Activated CD8-positive, alpha-beta memory T cell treated with anti-CD3 and anti-CD28 coated beads for 36 hours (primary cell): ENCODE results near the gene EMB. TPM values are rescaled to one million over a fixed set of nuclear protein-coding genes. Genes with fewer than 3 reads are reported as not detected.
"Not testable (repeated sequence)": the region's sequence is repeated elsewhere in the genome, so short reads cannot be mapped to it uniquely, and the experiment has no call there.

ENCODE experiments used
- CTCF ChIA-PET: fragments of 350-600 bp; sonication (Branson Sonifier 250); formaldehyde crosslinking; loops from one replicate; lab custom pipeline; 2021; ENCODE audit warnings: antibody characterized with exemption; lab: Charles Lee
- POLR2A ChIA-PET: fragments of 350-600 bp; sonication (Branson Sonifier 250); formaldehyde crosslinking; loops from one replicate; lab custom pipeline; 2021; ENCODE audit warnings: antibody characterized with exemption; lab: Charles Lee
- total RNA-seq, 2 experiments: library from RNA; stranded (reverse); gene quantifications; one replicate each; pipeline ENCODE4 v1.2.3, GENCODE V29; 2021

EMB gene
- total RNA-seq, 2 experiments from 2014 or later: 100 to 107 TPM

DNA sequence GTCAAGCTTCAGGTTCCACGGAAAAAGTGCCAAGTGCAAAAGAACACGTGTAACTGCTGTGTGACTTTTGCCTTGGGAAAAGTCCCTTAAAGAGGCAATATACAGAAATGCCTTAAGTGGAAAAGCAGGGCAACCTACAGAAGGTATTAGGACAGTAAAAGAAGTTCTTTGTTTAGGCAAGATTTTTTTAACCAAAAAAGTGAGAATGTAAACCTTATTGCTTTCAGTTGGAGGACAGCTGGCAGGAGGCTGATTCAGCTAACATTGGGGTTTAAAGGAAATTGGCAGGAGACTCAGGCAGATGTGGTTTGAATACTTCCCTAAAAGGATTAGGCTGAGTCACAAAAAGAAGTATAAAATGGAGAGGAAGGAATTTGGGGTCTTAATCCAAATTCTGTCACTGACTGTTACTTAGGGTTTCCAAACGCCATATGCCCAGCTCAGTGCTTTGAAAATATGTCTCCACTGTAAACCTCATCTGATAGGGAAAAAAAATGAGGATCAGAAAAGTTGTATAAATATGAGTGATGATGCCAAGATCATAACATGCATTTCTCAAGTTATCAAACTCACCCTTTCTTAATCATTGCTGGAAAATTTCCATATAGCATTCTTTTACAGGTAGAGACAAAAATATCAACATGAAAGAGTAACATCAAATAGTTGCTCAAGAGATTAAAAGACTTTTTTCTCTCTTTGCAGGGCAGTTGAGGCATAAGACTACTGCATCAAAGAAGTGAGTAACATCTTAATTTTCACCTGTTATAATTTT lies 9.8 kb downstream of the EMB start:
- POLR2A ChIA-PET: not testable (repeated sequence)
- CTCF ChIA-PET: interaction anchor here (1.0 kb wide), 1 partner anchor 9 kb away, joined by 7 read pairs; no protein-coding TSS in a partner anchor

DNA sequence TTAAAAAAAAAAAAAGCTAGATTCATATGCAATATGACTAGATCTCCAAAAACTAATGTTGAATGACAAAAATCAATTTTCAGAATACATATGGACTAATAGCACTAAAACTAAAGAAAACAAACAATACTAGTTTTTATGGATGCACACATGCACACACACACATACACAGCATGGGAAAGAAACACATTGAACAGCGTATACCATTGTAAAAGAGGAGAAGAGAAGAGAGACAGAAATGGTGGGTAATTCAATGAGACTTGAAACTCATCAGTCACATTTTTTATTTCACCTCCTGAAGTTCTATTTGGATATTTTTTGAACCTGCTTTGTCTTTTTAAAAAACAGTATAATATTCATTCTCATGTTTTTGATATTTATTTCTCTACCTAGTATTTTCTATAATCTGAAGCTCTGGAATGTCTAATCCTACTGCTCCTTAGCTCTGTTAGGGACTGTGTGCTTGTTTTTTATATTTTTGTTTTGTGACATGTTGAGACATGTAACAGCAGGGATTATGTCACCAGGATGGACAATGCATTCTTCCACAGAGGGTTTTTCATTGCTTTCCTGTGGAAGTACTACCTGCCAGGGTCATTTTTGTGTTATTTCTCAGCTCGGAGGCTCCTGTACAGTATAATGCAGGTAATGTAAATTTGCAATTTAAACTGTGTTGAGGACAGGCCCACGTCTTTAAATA lies 17.8 kb downstream of the EMB start:
- POLR2A ChIA-PET: not testable (repeated sequence)

GRCh38 chr5:50421184-50421950 lies 19.7 kb downstream of the EMB start:
- CTCF ChIA-PET, POLR2A ChIA-PET: not testable (repeated sequence)

More for the DNA sequence above, 17.8 kb downstream of the EMB start:
- CTCF ChIA-PET: not testable (repeated sequence)

- ChIA-PET POLR2A (no interaction called here), CTCF (no interaction called here)
Observed at GRCh38 chr5:50420343-50420935, 20.6 kb downstream of the EMB start.

DNA sequence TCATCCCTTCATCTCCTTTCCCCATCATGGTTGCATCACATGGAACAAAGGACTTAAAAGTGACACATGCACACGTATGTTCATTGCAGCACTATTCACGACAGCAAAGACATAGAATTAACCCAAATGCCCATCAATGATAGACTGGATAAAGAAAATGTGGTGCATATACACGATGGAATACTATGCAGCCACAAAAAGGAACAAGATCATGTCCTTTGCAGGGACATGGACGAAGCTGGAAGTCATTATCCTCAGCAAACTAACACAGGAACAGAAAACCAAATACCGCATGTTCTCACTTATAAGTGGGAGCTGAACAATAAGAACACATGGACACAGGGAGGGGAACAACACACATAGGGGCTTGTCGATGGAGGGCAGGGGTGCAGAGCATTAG lies 21.4 kb downstream of the EMB start:
- POLR2A ChIA-PET, CTCF ChIA-PET: not testable (repeated sequence)

GRCh38 chr5:50416637-50417036 lies 24.5 kb downstream of the EMB start:
- POLR2A ChIA-PET, CTCF ChIA-PET: not testable (repeated sequence)

DNA sequence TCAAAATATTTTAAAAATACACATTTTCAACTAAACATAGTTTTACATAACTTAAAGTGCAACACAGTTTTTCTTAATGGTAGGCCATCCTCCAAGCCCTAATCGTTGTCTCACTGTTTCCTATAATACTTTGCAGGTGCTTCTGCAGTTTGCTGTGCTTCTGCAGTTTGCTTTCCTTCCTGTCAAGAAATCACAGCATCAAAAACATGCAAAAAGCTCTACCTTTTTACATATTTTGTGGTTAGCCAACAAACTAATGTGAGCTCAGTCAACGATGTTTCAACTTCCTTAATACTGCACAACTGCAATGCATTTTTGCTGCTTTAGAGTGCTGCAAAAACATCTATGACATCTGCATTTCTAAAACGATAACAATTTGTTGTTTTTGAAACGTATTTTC lies 25.2 kb downstream of the EMB start:
- ChIA-PET POLR2A (no interaction called here), CTCF (no interaction called here)

DNA sequence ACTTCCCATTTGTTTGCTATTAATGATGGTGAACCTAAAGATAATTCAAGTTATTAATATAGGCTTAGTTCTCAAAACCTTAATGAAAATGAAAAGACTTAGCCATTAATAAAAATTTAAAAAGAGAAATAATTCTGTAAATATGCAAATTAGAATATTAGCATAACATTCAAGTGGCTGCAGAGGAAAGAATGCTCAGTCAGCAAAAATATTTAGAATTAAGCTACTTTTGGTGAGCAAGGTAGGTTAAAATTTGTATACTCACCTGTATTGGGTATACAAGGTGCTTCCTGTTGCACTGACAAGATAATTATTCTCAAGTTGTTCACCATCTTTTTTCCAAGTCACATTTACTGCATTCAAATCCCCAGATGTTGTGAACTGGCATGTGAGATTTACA lies 30.2 kb downstream of the EMB start:
- CTCF ChIA-PET: not testable (repeated sequence)

DNA sequence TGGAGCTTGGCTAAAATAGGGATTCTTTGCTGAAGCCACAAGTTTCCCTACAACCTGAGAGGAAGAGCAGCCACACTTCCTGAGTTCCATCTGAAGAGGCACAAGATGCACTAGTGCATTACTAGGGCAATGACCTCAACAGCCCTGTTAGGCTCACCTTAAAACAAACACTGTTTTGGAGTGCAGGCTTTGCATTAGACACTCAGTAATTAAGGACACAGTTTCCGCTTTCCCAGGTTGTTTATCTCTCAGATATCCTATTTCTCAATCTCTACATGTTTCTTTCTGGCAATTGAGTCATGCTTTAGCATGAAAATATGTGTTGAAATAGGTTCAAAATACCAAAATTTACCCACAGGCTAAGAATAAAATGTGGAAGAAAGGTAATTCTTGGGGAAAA lies 34.2 kb downstream of the EMB start:
- ChIA-PET POLR2A (no interaction called here), CTCF (no interaction called here)

More for the DNA sequence above, 30.2 kb downstream of the EMB start:
- POLR2A ChIA-PET: not testable (repeated sequence)

GRCh38 chr5:50401336-50401735 lies 39.8 kb downstream of the EMB start:
- CTCF ChIA-PET: no interaction called here
- POLR2A ChIA-PET: no interaction called here

- POLR2A ChIA-PET, CTCF ChIA-PET: not testable (repeated sequence)
Observed at GRCh38 chr5:50393925-50394609, 47.0 kb downstream of the EMB start.

- POLR2A ChIA-PET, CTCF ChIA-PET: not testable (repeated sequence)
Observed at GRCh38 chr5:50392289-50392688, 48.8 kb downstream of the EMB start.

DNA sequence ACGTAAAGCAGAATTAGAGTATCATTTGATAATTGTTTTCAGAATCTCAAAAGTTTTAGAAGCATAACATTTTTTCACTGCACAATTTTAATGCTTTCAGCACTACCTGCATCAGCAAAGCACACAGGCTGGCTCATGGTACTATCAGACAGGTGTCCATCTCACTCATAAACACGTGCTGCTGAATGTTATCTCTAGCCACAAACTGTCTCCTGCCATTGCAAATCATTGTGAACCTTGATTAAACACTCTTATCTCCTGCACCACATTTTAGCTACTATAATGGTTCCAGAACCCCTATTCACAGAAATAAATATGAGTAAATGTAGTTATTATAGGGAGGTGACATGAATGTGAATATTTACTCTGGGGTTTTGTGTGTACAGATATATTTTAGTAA lies 56.7 kb downstream of the EMB start:
- CTCF ChIA-PET, POLR2A ChIA-PET: not testable (repeated sequence)

DNA sequence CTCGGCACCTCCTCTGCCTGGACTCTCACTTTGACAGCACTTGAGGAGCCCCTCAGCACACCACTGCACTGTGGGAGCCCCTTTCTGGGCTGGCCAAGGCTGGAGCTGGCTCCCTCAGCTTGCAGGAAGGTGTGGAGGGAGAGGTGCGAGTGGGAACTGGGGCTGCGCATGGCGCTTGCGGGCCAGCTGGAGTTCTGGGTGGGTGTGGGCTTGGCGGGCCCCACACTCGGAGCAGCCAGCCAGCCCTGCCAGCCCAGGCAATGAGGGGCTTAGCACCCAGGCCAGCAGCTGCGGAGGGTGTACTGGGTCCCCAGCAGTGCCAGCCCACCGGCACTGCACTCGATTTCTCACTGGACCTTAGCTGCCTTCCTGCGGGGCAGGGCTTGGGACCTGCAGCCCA lies 64.4 kb downstream of the EMB start:
- POLR2A ChIA-PET, CTCF ChIA-PET: not testable (repeated sequence)

GRCh38 chr5:50369287-50370033 lies 71.6 kb downstream of the EMB start:
- CTCF ChIA-PET, POLR2A ChIA-PET: not testable (repeated sequence)

GRCh38 chr5:50365426-50366251 lies 75.4 kb downstream of the EMB start:
- CTCF ChIA-PET: no interaction called here
- POLR2A ChIA-PET: no interaction called here

GRCh38 chr5:50364535-50365309 lies 76.4 kb downstream of the EMB start:
- POLR2A ChIA-PET, CTCF ChIA-PET: not testable (repeated sequence)
